ENCODE data around the gene ADAP1. TPM values are rescaled to one million over a fixed set of nuclear protein-coding genes. Genes with fewer than 3 reads are reported as not detected.

The ADAP1 gene
- total RNA-seq, 4 donors from 2014 or later, result 9.1 to 18.8 (median 9.9) TPM

GRCh38 chr7:921581-922333 lies 32.7 kb downstream of the ADAP1 start:
- DNase-seq (ENCODE audit: low spot score in 2 of 2), result peak in 1 of 2 donors; percentile 85
- no peak for TF ChIP-seq POLR2A (IDR thresholded peaks at IDR 0.05)
- H3K4me3 ChIP-seq (ENCODE audit: low read depth, poor library complexity, severe bottlenecking), result no peak overlapping the region
- 57 to 67% methylated on average over 26 to 36 of the region's 36 CpGs for WGBS, 2 donors
- intact Hi-C loops (cut with DNase I; ENCODE audit: low total_unique reads), result no loop called here

GRCh38 chr7:921071-921461 lies 33.4 kb downstream of the ADAP1 start:
- peak in 1 of 2 donors; percentile 80 for DNase-seq (ENCODE audit: low spot score in 2 of 2)
- 88 to 90% methylated on average over 14 to 15 of the region's 15 CpGs for WGBS, 2 donors
- H3K4me3 ChIP-seq (ENCODE audit: low read depth, poor library complexity, severe bottlenecking), result no peak overlapping the region
- no peak for TF ChIP-seq POLR2A (IDR thresholded peaks at IDR 0.05)
- TF ChIP-seq, protein P1, sequence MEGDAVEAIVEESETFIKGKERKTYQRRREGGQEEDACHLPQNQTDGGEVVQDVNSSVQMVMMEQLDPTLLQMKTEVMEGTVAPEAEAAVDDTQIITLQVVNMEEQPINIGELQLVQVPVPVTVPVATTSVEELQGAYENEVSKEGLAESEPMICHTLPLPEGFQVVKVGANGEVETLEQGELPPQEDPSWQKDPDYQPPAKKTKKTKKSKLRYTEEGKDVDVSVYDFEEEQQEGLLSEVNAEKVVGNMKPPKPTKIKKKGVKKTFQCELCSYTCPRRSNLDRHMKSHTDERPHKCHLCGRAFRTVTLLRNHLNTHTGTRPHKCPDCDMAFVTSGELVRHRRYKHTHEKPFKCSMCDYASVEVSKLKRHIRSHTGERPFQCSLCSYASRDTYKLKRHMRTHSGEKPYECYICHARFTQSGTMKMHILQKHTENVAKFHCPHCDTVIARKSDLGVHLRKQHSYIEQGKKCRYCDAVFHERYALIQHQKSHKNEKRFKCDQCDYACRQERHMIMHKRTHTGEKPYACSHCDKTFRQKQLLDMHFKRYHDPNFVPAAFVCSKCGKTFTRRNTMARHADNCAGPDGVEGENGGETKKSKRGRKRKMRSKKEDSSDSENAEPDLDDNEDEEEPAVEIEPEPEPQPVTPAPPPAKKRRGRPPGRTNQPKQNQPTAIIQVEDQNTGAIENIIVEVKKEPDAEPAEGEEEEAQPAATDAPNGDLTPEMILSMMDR (IDR thresholded peaks at IDR 0.05), result no peak
- intact Hi-C loops (cut with DNase I; ENCODE audit: low total_unique reads), result no loop called here

DNA sequence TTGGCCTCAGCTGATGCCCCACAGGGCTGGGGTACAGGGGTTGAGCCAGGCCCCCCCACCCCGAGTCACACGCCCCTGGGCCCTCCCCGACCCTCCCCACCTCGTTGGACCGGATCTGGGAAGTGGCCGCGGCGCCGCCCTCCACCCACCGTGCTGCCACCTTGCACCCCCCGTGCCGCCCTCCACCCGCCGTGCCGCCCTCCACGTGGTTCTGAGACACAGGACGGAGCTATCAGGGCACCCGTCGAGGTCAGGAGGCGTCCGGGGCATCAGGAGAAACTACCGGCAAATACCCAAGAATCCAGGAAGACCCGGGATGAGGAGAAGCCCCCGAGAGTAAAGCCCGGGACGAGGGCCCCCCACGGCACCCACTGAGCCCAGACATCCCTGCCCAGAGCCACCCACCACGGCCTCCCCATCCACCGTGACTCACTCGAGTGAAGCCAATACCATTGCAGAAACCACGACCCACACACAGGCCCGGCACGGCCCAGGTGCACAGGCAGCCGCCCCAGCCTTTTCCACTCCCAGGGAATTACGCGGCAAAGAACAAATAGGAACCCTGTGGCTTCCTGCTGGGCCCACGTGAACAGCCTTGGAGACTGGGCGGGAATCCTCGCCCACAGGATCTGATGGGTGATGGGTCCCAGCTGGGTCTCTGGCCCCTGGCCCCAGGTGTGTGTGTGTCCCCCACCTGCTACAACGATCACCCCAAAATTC lies 34.0 kb downstream of the ADAP1 start:
- WGBS, 2 donors, result 61 to 69% methylated on average over 32 to 40 of the region's 40 CpGs
- TF ChIP-seq, protein P1 (IDR thresholded peaks at IDR 0.05), result no peak
- TF ChIP-seq POLR2A (IDR thresholded peaks at IDR 0.05), result no peak
- DNase-seq (ENCODE audit: low spot score in 2 of 2), result peak in 1 of 2 donors; percentile 76
- H3K4me3 ChIP-seq (ENCODE audit: low read depth, poor library complexity, severe bottlenecking), result no peak overlapping the region
- intact Hi-C loops (cut with DNase I; ENCODE audit: low total_unique reads), result no loop called here

DNA sequence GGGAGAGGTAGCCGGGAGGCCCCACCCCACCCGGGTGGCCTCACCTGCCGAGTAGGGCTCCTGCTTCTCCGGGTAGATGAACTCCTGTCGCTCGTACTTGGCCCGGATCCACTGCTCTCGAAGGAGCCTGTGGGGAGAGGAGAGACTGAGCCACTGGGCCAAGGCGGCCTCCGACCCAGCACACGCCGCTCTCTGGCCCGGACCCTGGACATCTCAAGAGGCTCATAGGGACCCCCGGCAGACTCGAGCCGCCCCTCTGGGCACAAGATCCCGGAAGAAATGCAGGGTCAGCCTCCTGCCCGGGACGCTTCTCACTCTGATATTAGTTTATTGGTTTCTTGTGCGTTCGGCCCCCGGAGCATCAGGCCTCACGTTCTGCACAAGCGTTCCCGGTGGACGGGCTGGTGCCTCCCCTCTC lies 34.5 kb downstream of the ADAP1 start:
- no peak for DNase-seq (ENCODE audit: low spot score in 2 of 2)
- intact Hi-C loops (cut with DNase I; ENCODE audit: low total_unique reads), result no loop called here
- no peak for TF ChIP-seq POLR2A (IDR thresholded peaks at IDR 0.05)
- TF ChIP-seq, protein P1 (IDR thresholded peaks at IDR 0.05), result no peak
- no peak overlapping the region for H3K4me3 ChIP-seq (ENCODE audit: low read depth, poor library complexity, severe bottlenecking)
- WGBS, 2 donors, result 66 to 71% methylated on average over 26 of the region's 26 CpGs

DNA sequence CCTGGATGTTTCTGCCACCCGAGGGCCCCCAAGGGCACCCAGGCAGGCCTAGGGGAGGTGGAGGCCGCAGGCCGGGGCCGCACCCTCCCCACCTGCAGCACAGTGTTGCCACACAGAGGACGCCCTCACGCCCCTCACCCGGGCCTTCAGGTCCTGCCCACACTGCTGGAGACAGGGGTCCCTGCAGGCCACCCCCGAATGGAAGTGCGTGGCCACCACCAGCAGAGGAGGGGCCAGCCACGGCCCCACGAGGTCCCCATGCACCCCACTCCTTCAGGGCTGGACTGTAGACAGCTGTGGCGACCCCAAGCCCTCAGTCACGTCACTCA lies 35.4 kb downstream of the ADAP1 start:
- peak in 1 of 2 donors; percentile 72 for DNase-seq (ENCODE audit: low spot score in 2 of 2)
- no peak for TF ChIP-seq POLR2A (IDR thresholded peaks at IDR 0.05)
- TF ChIP-seq, protein P1 (IDR thresholded peaks at IDR 0.05), result no peak
- intact Hi-C loops (cut with DNase I; ENCODE audit: low total_unique reads), result no loop called here
- 79 to 90% methylated on average over 10 of the region's 13 CpGs for WGBS, 2 donors
- H3K4me3 ChIP-seq (ENCODE audit: low read depth, poor library complexity, severe bottlenecking), result no peak overlapping the region

DNA sequence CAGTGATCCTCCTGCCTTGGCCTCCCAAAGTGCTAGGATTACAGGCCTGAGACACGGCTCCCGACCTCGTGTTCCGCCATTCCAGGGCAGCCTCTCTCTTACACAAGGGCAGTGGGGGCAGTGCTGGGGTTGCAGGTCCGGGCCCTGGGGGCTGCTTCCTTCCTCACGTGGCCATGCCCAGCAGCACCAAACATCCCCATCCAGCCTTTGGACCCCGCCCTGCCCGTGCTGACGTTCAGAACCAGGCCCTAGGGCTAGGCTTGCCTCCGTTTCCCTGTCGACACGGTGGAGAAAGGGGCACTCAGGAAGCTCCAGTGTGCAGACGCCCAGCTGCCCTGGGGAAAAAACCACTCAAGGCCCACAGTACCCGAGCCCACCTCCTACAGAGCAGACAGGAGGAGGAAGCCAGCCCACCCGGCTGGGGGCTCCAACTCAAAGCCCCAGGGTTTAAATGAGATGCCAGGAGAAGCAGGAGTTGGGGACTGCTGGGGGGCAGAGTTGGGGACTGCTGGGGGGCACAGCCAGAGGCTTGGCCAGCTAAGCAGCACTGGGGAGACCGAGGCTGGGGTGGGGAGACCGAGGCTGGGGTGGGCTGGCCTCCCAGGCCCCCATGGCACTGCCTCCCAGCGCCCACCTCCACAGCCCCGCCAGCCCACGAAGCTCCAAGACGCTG lies 35.9 kb downstream of the ADAP1 start:
- TF ChIP-seq POLR2A (IDR thresholded peaks at IDR 0.05), result no peak
- TF ChIP-seq, protein P1 (IDR thresholded peaks at IDR 0.05), result no peak
- peak in 1 of 2 donors; percentile 77 for DNase-seq (ENCODE audit: low spot score in 2 of 2)
- H3K4me3 ChIP-seq (ENCODE audit: low read depth, poor library complexity, severe bottlenecking), result no peak overlapping the region
- WGBS, 2 donors, result 75 to 85% methylated on average over 10 to 21 of the region's 21 CpGs
- intact Hi-C loops (cut with DNase I; ENCODE audit: low total_unique reads), result no loop called here

Measured in lower leg skin (tissue), 4 donors.